Adipose tissue (tissue), 3 donors: ENCODE results near the gene UBQLNL. TPM values are rescaled to one million over a fixed set of nuclear protein-coding genes. Genes with fewer than 3 reads are reported as not detected.

Source experiments
- H3K27ac ChIP-seq: one replicate; pipeline ENCODE4 v1.5.1; 2013; ENCODE audit warnings: low read depth, low read length
- WGBS, 3 donors: extraction: QIAGEN DNeasy Blood & Tissue Kit; methylation state at CpG; one replicate each; pipeline ENCODE4 v1.1.7; 2013; 5-methylcytosine and 5-hydroxymethylcytosine counted together
- polyA plus RNA-seq, 3 donors: library from polyadenylated mRNA; stranded (reverse); fragments of 200-250 nt; gene quantifications; one replicate each; pipeline ENCODE4 v1.2.3, GENCODE V29; 2013
- donor health status: healthy with polysubstance abuse.
- donor health status: Bipolar disorder and iron deficiency.
- donor health status: healthy.

Gene UBQLNL
- polyA plus RNA-seq, 3 donors: 0.08 to 0.22 (median 0.09) TPM

GRCh38 chr11:5509803-5510202 is 6.7 kb downstream of the UBQLNL start, which contains the start of gene UBQLN3:
Gene UBQLN3, minus strand, starts transcription at chr11:5509957. Its CDS starts 399 bp downstream, at chr11:5509558.
- no peak within 1 kb of the TSS for H3K27ac ChIP-seq
- WGBS, 3 donors: 83 to 85% (median 83%) methylated on average over 4 of the region's 4 CpGs

- 89 to 96% (median 95%) methylated on average over 8 of the region's 8 CpGs for WGBS, 3 donors
- no peak overlapping the region for H3K27ac ChIP-seq
These were observed 7.9 kb downstream of the UBQLNL start for GRCh38 chr11:5508605-5509004.

- 66 to 77% (median 74%) methylated on average over 6 of the region's 6 CpGs for WGBS, 3 donors
These were observed 8.6 kb downstream of the UBQLNL start for GRCh38 chr11:5507933-5508305.

GRCh38 chr11:5507177-5507932 is 9.1 kb downstream of the UBQLNL start:
- WGBS, 3 donors: 80 to 88% (median 84%) methylated on average over 9 of the region's 9 CpGs
- no peak overlapping the region for H3K27ac ChIP-seq

More at GRCh38 chr11:5507933-5508305, 8.6 kb downstream of the UBQLNL start:
- H3K27ac ChIP-seq: no peak overlapping the region

- no peak overlapping the region for H3K27ac ChIP-seq
- WGBS, 3 donors: 83 to 89% (median 88%) methylated on average over 9 of the region's 9 CpGs
These were observed 11.0 kb downstream of the UBQLNL start for GRCh38 chr11:5505363-5506048.

GRCh38 chr11:5504403-5504921 is 12.0 kb downstream of the UBQLNL start:
- 78 to 89% (median 82%) methylated on average over 2 of the region's 2 CpGs for WGBS, 3 donors

GRCh38 chr11:5500393-5500801 is 16.1 kb downstream of the UBQLNL start:
- H3K27ac ChIP-seq: no peak overlapping the region
- WGBS, 3 donors: 81 to 87% (median 83%) methylated on average over 6 of the region's 6 CpGs

More at GRCh38 chr11:5504403-5504921, 12.0 kb downstream of the UBQLNL start:
- H3K27ac ChIP-seq: no peak overlapping the region

- no peak overlapping the region for H3K27ac ChIP-seq
- 58 to 67% (median 64%) methylated on average over 2 of the region's 2 CpGs for WGBS, 3 donors
These were observed 16.8 kb downstream of the UBQLNL start for GRCh38 chr11:5499671-5500070.

GRCh38 chr11:5489576-5490357 is 26.7 kb downstream of the UBQLNL start:
- 45 to 53% (median 52%) methylated on average over 5 of the region's 5 CpGs for WGBS, 3 donors
- no peak overlapping the region for H3K27ac ChIP-seq

GRCh38 chr11:5488798-5489399 is 27.6 kb downstream of the UBQLNL start:
- 82 to 95% (median 94%) methylated on average over 4 of the region's 4 CpGs for WGBS, 3 donors

GRCh38 chr11:5488385-5488784 is 28.1 kb downstream of the UBQLNL start, which contains the start of gene OR52D1:
Gene OR52D1, plus strand, starts transcription at chr11:5488685. Its CDS starts 22 bp downstream, at chr11:5488707.
- no peak within 1 kb of the TSS for H3K27ac ChIP-seq

More at GRCh38 chr11:5488798-5489399, 27.6 kb downstream of the UBQLNL start:
- no peak overlapping the region for H3K27ac ChIP-seq

GRCh38 chr11:5486421-5486820 is 30.1 kb downstream of the UBQLNL start:
- 58 to 81% (median 67%) methylated on average over 3 of the region's 3 CpGs for WGBS, 3 donors

GRCh38 chr11:5486003-5486402 is 30.5 kb downstream of the UBQLNL start:
- H3K27ac ChIP-seq: no peak overlapping the region
- 74 to 80% (median 78%) methylated on average over 3 of the region's 3 CpGs for WGBS, 3 donors

More at GRCh38 chr11:5486421-5486820, 30.1 kb downstream of the UBQLNL start:
- no peak overlapping the region for H3K27ac ChIP-seq

GRCh38 chr11:5476186-5476819 is 40.2 kb downstream of the UBQLNL start:
- H3K27ac ChIP-seq: no peak overlapping the region
- 36 to 39% (median 38%) methylated on average over 2 of the region's 2 CpGs for WGBS, 3 donors

- no peak overlapping the region for H3K27ac ChIP-seq
These were observed 42.6 kb downstream of the UBQLNL start for GRCh38 chr11:5473921-5474320.

- 22 to 66% (median 55%) methylated on average over 2 of the region's 2 CpGs for WGBS, 3 donors
- no peak overlapping the region for H3K27ac ChIP-seq
These were observed 49.0 kb downstream of the UBQLNL start for GRCh38 chr11:5467527-5467926.
